Astrocyte (in vitro differentiated cells and primary cell): ENCODE measurements around the gene GEMIN2.

Experiments
- CTCF ChIP-seq: IDR thresholded peaks from 2 replicates; pipeline ENCODE4 v1.5.1; 2011; ENCODE audit warnings: low read depth, mild to moderate bottlenecking, inconsistent platforms, low read length, moderate library complexity; ENCODE audit not compliant: insufficient read depth
- EZH2 ChIP-seq: IDR thresholded peaks from 2 replicates; pipeline ENCODE4 v1.6.1; 2012; ENCODE audit warnings: mild to moderate bottlenecking, low read length, inconsistent platforms; ENCODE audit not compliant: insufficient read depth

- TF ChIP-seq CTCF (no peak), EZH2 (no peak)
Observed at GRCh38 chr14:39185256-39186049, 71.3 kb downstream of the GEMIN2 start.
